GM13976 (cell line): ENCODE data around the gene ZNF512B.

Experiments
- DNase-seq: peaks from one replicate; pipeline ENCODE4 v3.0.0; 2012; ENCODE audit warnings: low spot score
- in situ Hi-C: fragments of 300-500 bp; cut with MboI; formaldehyde crosslinking; loops from one replicate; pipeline ENCODE4 v1.12.0; 2022; ENCODE audit warnings: low sequenced_read_pairs, mixed read lengths, inconsistent platforms; ENCODE audit not compliant: unreplicated experiment
- TF ChIP-seq, protein P1 (sequence below): IDR thresholded peaks from 2 replicates; pipeline ENCODE4 v1.5.1; 2012; ENCODE audit warnings: borderline replicate concordance, mild to moderate bottlenecking; ENCODE audit not compliant: insufficient read depth; ENCODE audit errors: extremely low read depth, missing control alignments, control extremely low read depth

The ZNF512B gene

GRCh38 chr20:63952210-63952535, 17.6 kb downstream of the ZNF512B start:
- no peak for DNase-seq
- in situ Hi-C loops = no loop called here
- TF ChIP-seq, protein P1, sequence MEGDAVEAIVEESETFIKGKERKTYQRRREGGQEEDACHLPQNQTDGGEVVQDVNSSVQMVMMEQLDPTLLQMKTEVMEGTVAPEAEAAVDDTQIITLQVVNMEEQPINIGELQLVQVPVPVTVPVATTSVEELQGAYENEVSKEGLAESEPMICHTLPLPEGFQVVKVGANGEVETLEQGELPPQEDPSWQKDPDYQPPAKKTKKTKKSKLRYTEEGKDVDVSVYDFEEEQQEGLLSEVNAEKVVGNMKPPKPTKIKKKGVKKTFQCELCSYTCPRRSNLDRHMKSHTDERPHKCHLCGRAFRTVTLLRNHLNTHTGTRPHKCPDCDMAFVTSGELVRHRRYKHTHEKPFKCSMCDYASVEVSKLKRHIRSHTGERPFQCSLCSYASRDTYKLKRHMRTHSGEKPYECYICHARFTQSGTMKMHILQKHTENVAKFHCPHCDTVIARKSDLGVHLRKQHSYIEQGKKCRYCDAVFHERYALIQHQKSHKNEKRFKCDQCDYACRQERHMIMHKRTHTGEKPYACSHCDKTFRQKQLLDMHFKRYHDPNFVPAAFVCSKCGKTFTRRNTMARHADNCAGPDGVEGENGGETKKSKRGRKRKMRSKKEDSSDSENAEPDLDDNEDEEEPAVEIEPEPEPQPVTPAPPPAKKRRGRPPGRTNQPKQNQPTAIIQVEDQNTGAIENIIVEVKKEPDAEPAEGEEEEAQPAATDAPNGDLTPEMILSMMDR = no peak

GRCh38 chr20:63951398-63952209, 18.1 kb downstream of the ZNF512B start:
- DNase-seq = no peak
- TF ChIP-seq, protein P1 = no peak
- in situ Hi-C loops = no loop called here

DNA sequence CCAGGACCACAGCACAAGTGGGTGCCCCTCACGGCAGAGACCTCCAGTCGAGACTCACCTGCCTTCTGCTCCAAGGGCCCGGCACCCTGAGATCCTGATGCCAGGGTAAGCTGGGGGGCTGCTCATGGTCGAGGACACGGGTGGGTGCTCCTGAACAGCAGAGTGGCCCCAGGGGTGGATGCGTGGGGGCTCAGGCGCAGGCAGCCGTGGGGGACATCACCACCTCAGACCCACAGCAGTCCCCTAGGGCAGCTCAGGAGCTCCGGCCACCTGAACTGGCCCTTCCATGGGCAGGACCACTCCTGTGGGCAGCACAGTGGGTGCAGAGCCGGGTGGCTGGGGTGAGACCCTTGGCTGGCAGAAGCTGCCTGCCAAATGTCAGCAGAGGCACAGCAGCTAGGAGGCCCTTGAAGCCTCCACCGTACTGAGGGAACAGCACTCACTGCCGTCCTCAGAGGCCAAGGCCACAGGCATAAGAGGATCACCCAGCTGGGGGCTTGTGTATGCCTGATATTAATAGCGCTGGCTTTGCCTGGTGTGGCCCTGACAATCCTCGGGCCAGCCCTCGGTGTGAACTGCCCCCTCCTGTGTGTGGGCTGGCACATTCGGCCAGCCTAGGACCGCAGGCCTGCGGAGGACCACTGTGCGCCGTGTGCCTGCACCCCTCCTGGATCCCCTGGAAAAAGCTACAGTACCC, 18.9 kb downstream of the ZNF512B start:
- in situ Hi-C loops = no loop called here
- TF ChIP-seq, protein P1 = no peak
- DNase-seq = no peak

- TF ChIP-seq, protein P1 = no peak
- in situ Hi-C loops = no loop called here
- no peak for DNase-seq
Observed at GRCh38 chr20:63947638-63948456, 21.9 kb downstream of the ZNF512B start.

DNA sequence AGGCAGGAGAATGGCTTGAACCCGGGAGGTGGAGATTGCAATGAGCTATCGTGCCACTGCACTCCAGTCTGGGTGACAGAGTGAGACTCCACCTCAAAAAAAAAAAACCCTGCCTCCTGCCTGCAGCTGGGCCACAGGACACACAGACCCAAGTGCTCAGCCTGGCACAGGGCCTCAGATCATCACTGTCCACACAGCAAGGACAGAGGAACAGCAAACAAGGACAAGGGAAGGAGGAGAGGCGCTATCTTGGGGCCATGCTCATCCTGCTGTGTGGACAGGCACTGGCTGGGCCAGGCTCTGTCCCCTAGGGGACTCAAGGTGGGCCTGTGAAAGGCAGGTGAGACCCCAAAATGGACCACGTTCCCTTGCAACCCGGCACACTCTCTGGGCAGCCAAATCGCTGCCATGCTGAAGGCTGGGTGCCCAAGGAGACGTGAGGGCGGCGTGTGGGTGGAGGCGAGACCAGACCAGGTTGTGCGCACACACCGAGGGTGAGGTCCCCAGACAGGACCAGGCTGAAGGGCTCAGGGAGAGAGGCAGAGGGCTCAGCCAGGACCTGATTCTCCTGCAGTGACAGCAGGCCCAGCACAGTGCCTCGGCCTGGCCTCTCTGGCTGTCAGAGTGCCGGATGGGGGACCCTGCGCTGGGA, 22.6 kb downstream of the ZNF512B start:
- in situ Hi-C loops = no loop called here
- DNase-seq = no peak
- TF ChIP-seq, protein P1 = no peak
